ENCODE results near the gene MAP6.

- TF ChIP-seq GATA2 (IDR thresholded peaks at IDR 0.05; ENCODE audit: low read depth, low read length) (no peak), GATA3 (IDR thresholded peaks at IDR 0.05; ENCODE audit: low read depth, low read length) (no peak)
Observed at GRCh38 chr11:75667831-75668450, 897 bp downstream of the MAP6 start.
